GM06990 (cell line): ENCODE measurements around the gene GPC6.

ENCODE experiments used
- DNase-seq: peaks from one replicate; pipeline ENCODE4 v3.0.0-alpha.2; 2011; ENCODE audit not compliant: insufficient read length; ENCODE audit errors: extremely low read depth
- H3K27me3 ChIP-seq: replicated peaks from 2 replicates; pipeline ENCODE4 v1.6.0; 2011; ENCODE audit warnings: low read length; ENCODE audit not compliant: control insufficient read depth, insufficient read depth
- H3K36me3 ChIP-seq: 2 replicates; pipeline ENCODE4 v1.5.1; 2011; ENCODE audit warnings: low read length; ENCODE audit not compliant: control insufficient read depth, insufficient read depth
- H3K4me3 ChIP-seq: replicated peaks from 2 replicates; pipeline ENCODE4 v1.5.1; 2011; ENCODE audit warnings: low read depth, mild to moderate bottlenecking, control low read depth, low read length
- TF ChIP-seq, protein P1 (sequence below): IDR thresholded peaks from 2 replicates; pipeline ENCODE4 v1.5.1; 2011; ENCODE audit warnings: low read length, control low read depth, mild to moderate bottlenecking, inconsistent platforms; ENCODE audit not compliant: insufficient read depth, poor library complexity, severe bottlenecking

Gene GPC6

DNA sequence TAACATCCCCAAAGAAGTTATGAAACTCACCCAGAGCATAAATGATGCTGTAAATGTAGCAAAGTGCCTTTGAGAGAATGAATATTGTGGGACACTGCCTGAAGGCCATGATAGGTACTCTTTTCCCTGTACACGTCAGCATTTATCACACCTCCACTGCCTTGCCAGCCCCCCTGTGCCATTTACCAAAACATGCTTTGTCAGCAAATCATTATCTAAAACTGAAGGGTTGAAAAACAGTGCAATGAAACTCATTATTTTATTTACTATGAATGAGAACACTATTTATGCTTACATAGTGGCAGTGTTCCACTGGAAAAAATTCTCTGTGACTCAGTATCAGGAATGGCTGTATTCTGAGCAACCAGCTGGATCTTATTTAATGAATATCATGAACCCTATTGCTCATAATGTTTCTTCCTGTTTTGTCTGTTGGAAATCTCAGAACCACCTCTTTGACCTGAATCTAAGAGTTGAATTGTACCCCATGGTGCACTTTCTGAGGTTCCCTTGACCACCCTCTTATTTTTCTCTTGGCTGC is 688.7 kb downstream of the GPC6 start:
- no peaks in the 10 kb centered on the region for H3K36me3 ChIP-seq
- no peak overlapping the region for H3K4me3 ChIP-seq
- no peaks in the 10 kb centered on the region for H3K27me3 ChIP-seq
- TF ChIP-seq, protein P1, sequence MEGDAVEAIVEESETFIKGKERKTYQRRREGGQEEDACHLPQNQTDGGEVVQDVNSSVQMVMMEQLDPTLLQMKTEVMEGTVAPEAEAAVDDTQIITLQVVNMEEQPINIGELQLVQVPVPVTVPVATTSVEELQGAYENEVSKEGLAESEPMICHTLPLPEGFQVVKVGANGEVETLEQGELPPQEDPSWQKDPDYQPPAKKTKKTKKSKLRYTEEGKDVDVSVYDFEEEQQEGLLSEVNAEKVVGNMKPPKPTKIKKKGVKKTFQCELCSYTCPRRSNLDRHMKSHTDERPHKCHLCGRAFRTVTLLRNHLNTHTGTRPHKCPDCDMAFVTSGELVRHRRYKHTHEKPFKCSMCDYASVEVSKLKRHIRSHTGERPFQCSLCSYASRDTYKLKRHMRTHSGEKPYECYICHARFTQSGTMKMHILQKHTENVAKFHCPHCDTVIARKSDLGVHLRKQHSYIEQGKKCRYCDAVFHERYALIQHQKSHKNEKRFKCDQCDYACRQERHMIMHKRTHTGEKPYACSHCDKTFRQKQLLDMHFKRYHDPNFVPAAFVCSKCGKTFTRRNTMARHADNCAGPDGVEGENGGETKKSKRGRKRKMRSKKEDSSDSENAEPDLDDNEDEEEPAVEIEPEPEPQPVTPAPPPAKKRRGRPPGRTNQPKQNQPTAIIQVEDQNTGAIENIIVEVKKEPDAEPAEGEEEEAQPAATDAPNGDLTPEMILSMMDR: no peak
- no peak for DNase-seq

DNA sequence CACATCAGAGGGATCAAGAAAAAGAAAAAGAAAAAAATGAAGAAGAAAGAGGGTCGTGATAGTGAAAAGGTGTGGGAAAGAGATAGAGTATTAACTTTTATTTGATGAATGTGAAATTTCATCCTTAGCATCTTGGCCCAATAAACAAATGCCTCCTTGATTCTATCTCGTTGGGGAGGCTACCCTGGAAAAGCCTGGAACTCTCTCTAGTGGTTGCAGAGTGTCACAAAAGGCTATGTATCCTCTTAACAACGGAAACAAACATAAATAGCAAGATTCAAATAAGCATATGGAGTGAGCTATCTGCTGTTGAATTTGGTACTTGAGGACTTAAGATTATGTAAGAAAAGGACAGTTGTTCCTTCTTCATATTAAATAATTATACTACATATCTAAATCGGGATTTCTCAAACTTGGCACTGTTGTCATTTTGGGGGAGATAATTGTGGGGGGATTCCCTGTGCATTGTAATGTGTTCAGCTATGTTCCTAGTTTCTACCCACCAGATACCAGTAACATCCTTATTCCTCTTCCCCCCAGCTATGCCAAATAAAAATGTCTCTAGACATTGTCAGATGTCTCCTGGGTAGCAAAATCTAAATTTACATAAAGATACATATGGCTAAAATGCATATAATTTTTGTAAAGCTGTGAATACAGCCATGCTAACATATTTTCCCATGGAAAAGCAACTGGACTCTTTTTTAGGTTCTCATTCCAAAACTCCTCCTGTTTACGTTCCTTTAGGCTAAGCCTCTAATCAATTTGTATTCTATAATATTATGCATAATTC is 695.7 kb downstream of the GPC6 start:
- no peak for DNase-seq
- Histone ChIP-seq H3K36me3 (no peaks in the 10 kb centered on the region), H3K4me3 (no peak overlapping the region), H3K27me3 (no peaks in the 10 kb centered on the region)
- TF ChIP-seq, protein P1: no peak

DNA sequence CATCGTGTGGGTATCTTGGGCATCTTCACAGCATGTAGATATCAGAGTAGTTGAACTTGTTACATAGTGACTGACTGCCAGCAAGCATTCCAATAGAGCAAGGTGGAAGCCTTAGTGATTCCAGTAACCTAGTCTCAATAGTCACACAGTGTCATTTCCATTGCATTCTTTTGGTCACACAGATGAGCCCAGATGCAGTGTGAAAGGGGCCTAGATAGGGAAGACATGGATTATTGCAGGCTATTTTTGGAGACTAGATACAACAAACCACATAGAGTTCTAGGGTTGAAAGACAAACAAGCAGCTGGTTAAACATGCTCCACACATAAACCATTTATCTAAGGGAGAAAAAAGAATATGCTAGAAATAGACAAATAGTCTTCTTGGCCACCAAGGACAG is 699.4 kb downstream of the GPC6 start:
- no peaks in the 10 kb centered on the region for H3K36me3 ChIP-seq
- no peak overlapping the region for H3K4me3 ChIP-seq
- H3K27me3 ChIP-seq: no peaks in the 10 kb centered on the region
- TF ChIP-seq, protein P1: no peak
- DNase-seq: no peak

DNA sequence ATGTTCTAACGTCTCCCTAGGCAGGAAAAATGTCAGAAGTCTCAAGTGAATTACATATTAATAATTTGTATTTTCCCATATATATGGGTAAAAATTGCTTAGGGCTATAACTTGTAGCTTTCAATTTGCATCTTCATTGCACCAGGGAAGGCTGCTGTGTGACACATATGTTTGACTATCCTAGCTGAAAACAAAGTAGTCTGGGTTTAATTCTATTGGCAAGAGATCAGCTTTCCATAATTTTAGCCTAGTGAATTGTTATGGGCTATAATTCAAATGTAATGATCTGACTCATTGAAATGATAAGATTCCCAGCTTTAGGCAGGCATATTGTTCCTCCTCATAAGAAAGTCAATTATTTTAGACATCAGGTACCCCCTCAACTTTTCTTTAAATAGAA is 699.8 kb downstream of the GPC6 start:
- DNase-seq: no peak
- no peaks in the 10 kb centered on the region for H3K27me3 ChIP-seq
- TF ChIP-seq, protein P1: no peak

DNA sequence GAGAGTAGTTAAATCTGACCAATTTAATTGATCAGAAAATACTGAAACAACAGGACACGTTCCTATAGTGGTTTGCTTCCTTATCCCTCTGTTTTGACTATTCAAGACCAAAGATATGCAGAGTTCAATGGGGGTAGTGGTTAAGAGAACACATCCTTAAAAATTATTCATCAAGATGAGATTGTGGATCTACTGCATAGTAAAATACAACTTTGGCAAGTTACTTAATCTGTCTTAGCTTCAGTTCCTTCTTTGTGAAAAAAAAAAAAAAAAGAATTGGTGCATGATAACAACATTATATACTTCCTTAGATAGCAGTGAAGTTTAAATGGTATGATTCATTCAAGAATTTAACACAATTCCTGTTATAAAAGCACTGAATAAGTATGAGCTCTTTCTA is 700.8 kb downstream of the GPC6 start:
- Histone ChIP-seq H3K36me3 (no peaks in the 10 kb centered on the region), H3K27me3 (no peaks in the 10 kb centered on the region), H3K4me3 (no peak overlapping the region)
- TF ChIP-seq, protein P1: no peak
- no peak for DNase-seq

More for the DNA sequence above, 699.8 kb downstream of the GPC6 start:
- Histone ChIP-seq H3K36me3 (no peaks in the 10 kb centered on the region), H3K4me3 (no peak overlapping the region)
